Coronary artery (tissue), 2 donors: Measurements from ENCODE around the gene NKIRAS1.

Experiments used
- DNase-seq: peaks from one replicate; pipeline ENCODE4 v3.0.0-alpha.2; 2017; ENCODE audit warnings: low spot score
- H3K27ac ChIP-seq, 2 donors: fragments of 200-600 bp; sonication (generic); one replicate each; pipeline ENCODE4 v1.5.1; 2016 to 2019
- H3K4me3 ChIP-seq: fragments of 200-600 bp; sonication (generic); 2 replicates; pipeline ENCODE4 v1.5.1; 2016; ENCODE audit warnings: mild to moderate bottlenecking, moderate library complexity
- TF ChIP-seq, protein P1 (sequence below): fragments of 200-600 bp; sonication (generic); IDR thresholded peaks from one replicate; pipeline ENCODE4 v1.5.1; 2019; ENCODE audit warnings: antibody characterized with exemption

The NKIRAS1 gene

DNA sequence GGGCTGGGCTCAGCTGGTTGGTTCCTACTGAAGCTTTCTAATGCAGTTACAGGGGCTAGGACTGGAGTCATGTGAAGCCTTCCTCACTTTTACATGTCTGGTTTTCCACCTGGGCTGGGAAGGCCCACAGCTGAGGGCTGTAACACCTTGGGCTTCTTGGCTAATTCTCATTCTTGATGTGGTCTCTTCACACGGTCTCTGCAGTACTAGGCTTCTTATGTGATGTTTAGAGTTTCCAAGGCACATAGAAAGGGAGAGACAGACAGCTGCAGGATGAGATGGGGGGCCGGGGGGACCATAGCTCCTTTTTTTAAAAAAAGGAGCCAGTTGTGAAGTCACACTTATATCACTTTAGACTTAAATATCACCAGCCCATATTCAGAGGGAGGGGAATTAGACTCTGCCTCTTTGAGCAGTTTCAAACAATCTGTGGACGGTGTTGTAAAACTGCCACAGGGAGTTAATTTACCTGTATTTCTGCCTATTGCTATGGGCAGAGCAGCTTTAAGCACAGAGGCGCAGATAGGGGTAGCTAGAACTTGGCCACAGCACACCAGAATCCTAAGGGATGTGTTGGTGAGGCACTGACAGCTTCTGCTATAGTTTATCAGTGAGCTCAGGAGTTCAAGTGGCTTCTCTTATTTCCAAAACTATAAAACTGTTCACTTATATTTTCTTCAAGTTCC is 46.7 kb downstream of the NKIRAS1 start:
- no peak overlapping the region for H3K4me3 ChIP-seq
- TF ChIP-seq, protein P1, sequence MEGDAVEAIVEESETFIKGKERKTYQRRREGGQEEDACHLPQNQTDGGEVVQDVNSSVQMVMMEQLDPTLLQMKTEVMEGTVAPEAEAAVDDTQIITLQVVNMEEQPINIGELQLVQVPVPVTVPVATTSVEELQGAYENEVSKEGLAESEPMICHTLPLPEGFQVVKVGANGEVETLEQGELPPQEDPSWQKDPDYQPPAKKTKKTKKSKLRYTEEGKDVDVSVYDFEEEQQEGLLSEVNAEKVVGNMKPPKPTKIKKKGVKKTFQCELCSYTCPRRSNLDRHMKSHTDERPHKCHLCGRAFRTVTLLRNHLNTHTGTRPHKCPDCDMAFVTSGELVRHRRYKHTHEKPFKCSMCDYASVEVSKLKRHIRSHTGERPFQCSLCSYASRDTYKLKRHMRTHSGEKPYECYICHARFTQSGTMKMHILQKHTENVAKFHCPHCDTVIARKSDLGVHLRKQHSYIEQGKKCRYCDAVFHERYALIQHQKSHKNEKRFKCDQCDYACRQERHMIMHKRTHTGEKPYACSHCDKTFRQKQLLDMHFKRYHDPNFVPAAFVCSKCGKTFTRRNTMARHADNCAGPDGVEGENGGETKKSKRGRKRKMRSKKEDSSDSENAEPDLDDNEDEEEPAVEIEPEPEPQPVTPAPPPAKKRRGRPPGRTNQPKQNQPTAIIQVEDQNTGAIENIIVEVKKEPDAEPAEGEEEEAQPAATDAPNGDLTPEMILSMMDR: no peak
- DNase-seq: no peak
- H3K27ac ChIP-seq: no peak overlapping the region

- DNase-seq: no peak
- TF ChIP-seq, protein P1: no peak
- H3K27ac ChIP-seq: no peak overlapping the region
- H3K4me3 ChIP-seq: no peak overlapping the region
Measured at GRCh38 chr3:23867838-23868237, 49.0 kb downstream of the NKIRAS1 start.

GRCh38 chr3:23867400-23867799 is 49.4 kb downstream of the NKIRAS1 start:
- H3K27ac ChIP-seq: no peak overlapping the region
- no peak for DNase-seq
- H3K4me3 ChIP-seq: no peak overlapping the region
- TF ChIP-seq, protein P1: no peak

- TF ChIP-seq, protein P1: no peak
- no peak for DNase-seq
- Histone ChIP-seq H3K4me3 (no peak overlapping the region), H3K27ac (peak overlapping the region in 1 of 2 donors; percentile 14)
Measured at GRCh38 chr3:23865595-23866396, 51.0 kb downstream of the NKIRAS1 start.

GRCh38 chr3:23864931-23865330 is 51.9 kb downstream of the NKIRAS1 start:
- TF ChIP-seq, protein P1: no peak
- no peak overlapping the region for H3K4me3 ChIP-seq
- H3K27ac ChIP-seq: peak overlapping the region in 1 of 2 donors; percentile 15
- no peak for DNase-seq

GRCh38 chr3:23863060-23863459 is 53.7 kb downstream of the NKIRAS1 start:
- no peak for DNase-seq
- Histone ChIP-seq H3K4me3 (no peak overlapping the region), H3K27ac (no peak overlapping the region)
- TF ChIP-seq, protein P1: no peak

- Histone ChIP-seq H3K4me3 (no peak overlapping the region), H3K27ac (no peak overlapping the region)
- TF ChIP-seq, protein P1: no peak
- no peak for DNase-seq
Measured at GRCh38 chr3:23861689-23862088, 55.1 kb downstream of the NKIRAS1 start.
